H1 (cell line): ENCODE measurements around the gene RBBP8.

Experiments used
- BACH1 ChIP-seq: IDR thresholded peaks from 2 replicates; pipeline ENCODE4 v1.6.1; 2012; ENCODE audit warnings: low read length, improper control_type of control experiment
- BRCA1 ChIP-seq: IDR thresholded peaks from 2 replicates; pipeline ENCODE4 v1.6.1; 2012; ENCODE audit warnings: low read depth, low read length, improper control_type of control experiment
- EZH2 ChIP-seq: fragments of 200-600 bp; sonication (generic); IDR thresholded peaks from 2 replicates; pipeline ENCODE4 v1.7.1; 2012; ENCODE audit warnings: low read depth, mild to moderate bottlenecking, moderate library complexity, low read length, inconsistent platforms; ENCODE audit not compliant: severe bottlenecking
- GABPA ChIP-seq: IDR thresholded peaks from 2 replicates; pipeline ENCODE4 v1.6.1; 2011; ENCODE audit warnings: mild to moderate bottlenecking, low read length, moderate library complexity, borderline replicate concordance; ENCODE audit not compliant: insufficient read depth
- MAFK ChIP-seq: IDR thresholded peaks from 2 replicates; pipeline ENCODE4 v1.6.1; 2012; ENCODE audit warnings: low read depth, mild to moderate bottlenecking, improper control_type of control experiment, low read length
- POLR2A ChIP-seq, 2 experiments: IDR thresholded peaks; 1 replicate in 1 of 2; 2 replicates in 1 of 2; pipeline ENCODE4 v1.6.1; 2011; ENCODE audit warnings: low read depth in 2 of 2, low read length in 2 of 2, mild to moderate bottlenecking in 2 of 2; ENCODE audit errors: control extremely low read depth in 1 of 2
- RAD21 ChIP-seq, 2 experiments: IDR thresholded peaks in 1 of 2; conservative IDR thresholded peaks in 1 of 2; 2 replicates each; pipeline ENCODE4 v1.6.1; 2011; ENCODE audit warnings: low read depth in 2 of 2, low read length in 2 of 2, improper control_type of control experiment in 1 of 2, inconsistent platforms in 1 of 2, mild to moderate bottlenecking in 1 of 2, moderate library complexity in 1 of 2
- RFX5 ChIP-seq: IDR thresholded peaks from 2 replicates; pipeline ENCODE4 v1.6.1; 2011; ENCODE audit warnings: low read depth, low read length, improper control_type of control experiment, borderline replicate concordance
- SIN3A ChIP-seq, 2 experiments: IDR thresholded peaks in 1 of 2; conservative IDR thresholded peaks in 1 of 2; 2 replicates each; pipeline ENCODE4 v1.6.1; 2011 to 2012; ENCODE audit warnings: low read length in 2 of 2, improper control_type of control experiment in 1 of 2, low read depth in 1 of 2, mild to moderate bottlenecking in 1 of 2
- USF2 ChIP-seq: IDR thresholded peaks from 2 replicates; pipeline ENCODE4 v1.6.1; 2011; ENCODE audit warnings: low read length, improper control_type of control experiment
- TF ChIP-seq, protein P1 (sequence below): IDR thresholded peaks from 2 replicates; pipeline ENCODE4 v1.6.1; 2012; ENCODE audit warnings: inconsistent platforms
- TF ChIP-seq, protein P2 (sequence below), 3 experiments: IDR thresholded peaks; 1 replicate in 2 of 3; 2 replicates in 1 of 3; pipeline versions ENCODE4 v1.5.1 to v1.6.1; 2011; ENCODE audit warnings: low read length in 3 of 3, mild to moderate bottlenecking in 3 of 3, inconsistent platforms in 2 of 3, low read depth in 1 of 3, moderate library complexity in 1 of 3; ENCODE audit not compliant: insufficient read depth in 1 of 3; ENCODE audit errors: control extremely low read depth in 1 of 3
- TF ChIP-seq, protein P3 (sequence below): IDR thresholded peaks from 2 replicates; pipeline ENCODE4 v1.6.1; 2011; ENCODE audit warnings: low read depth, mild to moderate bottlenecking, low read length; ENCODE audit not compliant: insufficient read depth
- TF ChIP-seq, protein P4 (sequence below): IDR thresholded peaks from 2 replicates; pipeline ENCODE4 v1.6.1; 2012; ENCODE audit warnings: inconsistent platforms

DNA sequence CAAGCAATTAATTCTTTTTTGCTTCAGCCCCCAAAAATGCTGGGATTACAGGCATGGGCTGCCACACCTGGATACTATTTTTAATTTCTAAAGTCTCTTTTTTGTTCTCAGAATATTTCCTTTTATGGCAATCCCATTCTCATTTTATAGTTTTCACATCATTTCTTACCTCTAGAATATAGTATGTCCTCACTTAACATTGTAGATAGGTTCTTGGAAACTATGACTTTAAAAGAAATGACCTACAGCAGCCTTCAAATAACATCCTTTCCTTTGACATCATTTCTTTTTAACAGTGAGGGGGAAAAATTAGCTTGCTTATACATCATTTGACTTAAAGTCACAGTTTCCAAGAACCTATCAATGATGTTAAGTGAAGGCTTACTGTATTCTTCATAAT lies 31.6 kb downstream of the RBBP8 start:
- TF ChIP-seq, protein P1, sequence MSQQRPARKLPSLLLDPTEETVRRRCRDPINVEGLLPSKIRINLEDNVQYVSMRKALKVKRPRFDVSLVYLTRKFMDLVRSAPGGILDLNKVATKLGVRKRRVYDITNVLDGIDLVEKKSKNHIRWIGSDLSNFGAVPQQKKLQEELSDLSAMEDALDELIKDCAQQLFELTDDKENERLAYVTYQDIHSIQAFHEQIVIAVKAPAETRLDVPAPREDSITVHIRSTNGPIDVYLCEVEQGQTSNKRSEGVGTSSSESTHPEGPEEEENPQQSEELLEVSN = no peak
- no peak for TF ChIP-seq USF2
- TF ChIP-seq, protein P2, sequence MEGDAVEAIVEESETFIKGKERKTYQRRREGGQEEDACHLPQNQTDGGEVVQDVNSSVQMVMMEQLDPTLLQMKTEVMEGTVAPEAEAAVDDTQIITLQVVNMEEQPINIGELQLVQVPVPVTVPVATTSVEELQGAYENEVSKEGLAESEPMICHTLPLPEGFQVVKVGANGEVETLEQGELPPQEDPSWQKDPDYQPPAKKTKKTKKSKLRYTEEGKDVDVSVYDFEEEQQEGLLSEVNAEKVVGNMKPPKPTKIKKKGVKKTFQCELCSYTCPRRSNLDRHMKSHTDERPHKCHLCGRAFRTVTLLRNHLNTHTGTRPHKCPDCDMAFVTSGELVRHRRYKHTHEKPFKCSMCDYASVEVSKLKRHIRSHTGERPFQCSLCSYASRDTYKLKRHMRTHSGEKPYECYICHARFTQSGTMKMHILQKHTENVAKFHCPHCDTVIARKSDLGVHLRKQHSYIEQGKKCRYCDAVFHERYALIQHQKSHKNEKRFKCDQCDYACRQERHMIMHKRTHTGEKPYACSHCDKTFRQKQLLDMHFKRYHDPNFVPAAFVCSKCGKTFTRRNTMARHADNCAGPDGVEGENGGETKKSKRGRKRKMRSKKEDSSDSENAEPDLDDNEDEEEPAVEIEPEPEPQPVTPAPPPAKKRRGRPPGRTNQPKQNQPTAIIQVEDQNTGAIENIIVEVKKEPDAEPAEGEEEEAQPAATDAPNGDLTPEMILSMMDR (IDR thresholded peaks at IDR 0.05; ENCODE audit: control extremely low read depth in 1 of 3, insufficient read depth in 1 of 3, low read depth in 1 of 3, low read length in 3 of 3) = no peak
- TF ChIP-seq GABPA = no peak
- no peak for TF ChIP-seq SIN3A (conservative IDR thresholded peaks at IDR 0.05 in 1 of 2, IDR thresholded peaks at IDR 0.05 in 1 of 2; ENCODE audit: low read depth in 1 of 2, low read length in 2 of 2)
- TF ChIP-seq POLR2A (IDR thresholded peaks at IDR 0.05; ENCODE audit: control extremely low read depth in 1 of 2, low read depth in 2 of 2, low read length in 2 of 2) = no peak
- TF ChIP-seq RAD21 (IDR thresholded peaks at IDR 0.05 in 1 of 2, conservative IDR thresholded peaks at IDR 0.05 in 1 of 2; ENCODE audit: low read depth in 2 of 2, low read length in 2 of 2) = no peak
- no peak for TF ChIP-seq EZH2
- no peak for TF ChIP-seq BACH1
- TF ChIP-seq BRCA1 = no peak
- TF ChIP-seq MAFK = no peak
- TF ChIP-seq, protein P3, sequence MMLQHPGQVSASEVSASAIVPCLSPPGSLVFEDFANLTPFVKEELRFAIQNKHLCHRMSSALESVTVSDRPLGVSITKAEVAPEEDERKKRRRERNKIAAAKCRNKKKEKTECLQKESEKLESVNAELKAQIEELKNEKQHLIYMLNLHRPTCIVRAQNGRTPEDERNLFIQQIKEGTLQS = no peak
- TF ChIP-seq, protein P4, sequence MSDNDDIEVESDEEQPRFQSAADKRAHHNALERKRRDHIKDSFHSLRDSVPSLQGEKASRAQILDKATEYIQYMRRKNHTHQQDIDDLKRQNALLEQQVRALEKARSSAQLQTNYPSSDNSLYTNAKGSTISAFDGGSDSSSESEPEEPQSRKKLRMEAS = no peak
- TF ChIP-seq RFX5 = no peak
